HepG2 (cell line): ENCODE measurements around the gene SGCD. TPM values are rescaled to one million over a fixed set of nuclear protein-coding genes. Genes with fewer than 3 reads are reported as not detected.

Experiments
- ATAC-seq: fragments of 200-7000 bp; cut with Tn5 transposase; 3 replicates; pipeline ENCODE4 v1.9.1; 2020; ENCODE audit warnings: mild to moderate bottlenecking, moderate library complexity
- BruUV-seq: library from RNA; stranded (reverse); fragments of 400-500 nt; replicated peaks from 2 replicates; lab custom pipeline; 2021; lab: Mats Ljungman, UMichigan
- CTCF ChIA-PET: fragments of 300-600 bp; formaldehyde crosslinking; extraction: SDS; loops from one replicate; lab custom pipeline; 2021; ENCODE audit warnings: low total read pairs, inconsistent platforms, low intra/inter-chr PET ratio; lab: Yijun Ruan, JAX
- POLR2A ChIA-PET: fragments of 350-600 bp; sonication (Branson Sonifier 250); formaldehyde crosslinking; loops from one replicate; lab custom pipeline; 2020; ENCODE audit warnings: antibody characterized with exemption, inconsistent platforms; lab: Yijun Ruan, JAX
- DNase-seq: peaks from one replicate; pipeline ENCODE4 v3.0.0-alpha.2; 2015; ENCODE audit warnings: low spot score
- FAIRE-seq: peaks from 3 replicates; lab custom pipeline; 2011; peaks lifted over from hg19 to GRCh38; lab: Jason Lieb, UNC
- H2AFZ ChIP-seq: one replicate; pipeline ENCODE4 v1.6.1; 2011; ENCODE audit warnings: low read length, inconsistent platforms
- H3K27ac ChIP-seq: fragments of 300-600 bp; 3 replicates; pipeline ENCODE4 v1.8.0; 2011; ENCODE audit warnings: mixed run types, mild to moderate bottlenecking, mixed read lengths, low read length, inconsistent platforms; ENCODE audit not compliant: insufficient read depth; ENCODE audit errors: extremely low read length
- H3K27me3 ChIP-seq, 2 experiments: fragments of 200-600 bp in 1 of 2; 2 replicates in 1 of 2; 3 replicates in 1 of 2; pipeline versions ENCODE4 v1.6.0 to v1.8.0; 2011; ENCODE audit warnings: low read length in 2 of 2, mild to moderate bottlenecking in 2 of 2, moderate library complexity in 2 of 2, inconsistent platforms in 1 of 2; ENCODE audit not compliant: insufficient read depth in 2 of 2, control insufficient read depth in 1 of 2
- H3K36me3 ChIP-seq, 2 experiments: fragments of 200-600 bp in 1 of 2; replicated peaks in 1 of 2; 2 replicates in 1 of 2; 3 replicates in 1 of 2; pipeline versions ENCODE4 v1.5.1 to v1.8.0; 2011; ENCODE audit warnings: low read length in 2 of 2, inconsistent platforms in 1 of 2; ENCODE audit not compliant: insufficient read depth in 2 of 2, control insufficient read depth in 1 of 2
- H3K4me1 ChIP-seq: 2 replicates; pipeline ENCODE4 v1.5.1; 2012; ENCODE audit warnings: low read length, inconsistent platforms; ENCODE audit not compliant: insufficient read depth
- H3K4me2 ChIP-seq: 2 replicates; pipeline ENCODE4 v1.6.0; 2011; ENCODE audit warnings: low read depth, low read length, inconsistent platforms
- H3K4me3 ChIP-seq, 3 experiments: fragments of 200-600 bp in 1 of 3; sonication (generic), shearing (Covaris generic) in 1 of 3; replicated peaks in 1 of 3; 2 replicates each; pipeline ENCODE4 v1.5.1; 2011 to 2016; ENCODE audit warnings: low read length in 3 of 3, inconsistent platforms in 2 of 3, low read depth in 2 of 3, mild to moderate bottlenecking in 2 of 3, control low read depth in 1 of 3, mixed read lengths in 1 of 3; ENCODE audit not compliant: insufficient read depth in 1 of 3
- H3K79me2 ChIP-seq: one replicate; pipeline ENCODE4 v1.6.1; 2011; ENCODE audit warnings: low read length, inconsistent platforms; ENCODE audit not compliant: insufficient read depth
- H3K9ac ChIP-seq: 2 replicates; pipeline ENCODE4 v1.6.0; 2011; ENCODE audit warnings: mild to moderate bottlenecking, low read depth, low read length, inconsistent platforms; ENCODE audit not compliant: insufficient read depth
- H3K9me3 ChIP-seq: 2 replicates; pipeline ENCODE4 v1.5.1; 2012; ENCODE audit warnings: mild to moderate bottlenecking, low read length
- H4K20me1 ChIP-seq: 2 replicates; pipeline ENCODE4 v1.6.0; 2011; ENCODE audit warnings: inconsistent platforms, mild to moderate bottlenecking, low read length, moderate library complexity; ENCODE audit not compliant: insufficient read depth
- ATF7 ChIP-seq, 2 experiments: fragments of 450-650 bp in 1 of 2; sonication (generic) in 1 of 2; formaldehyde crosslinking in 1 of 2; IDR thresholded peaks; 2 replicates each; pipeline versions ENCODE4 v1.4.0 to v1.6.1; 2016 to 2020; ENCODE audit warnings: antibody characterized with exemption in 1 of 2, mild to moderate bottlenecking in 1 of 2, missing genetic modification reagents in 1 of 2
- HOXA7 ChIP-seq: sonication (generic); formaldehyde crosslinking; IDR thresholded peaks from 2 replicates; pipeline ENCODE4 v1.8.1; 2022; ENCODE audit warnings: mild to moderate bottlenecking, missing genetic modification reagents, moderate library complexity
- ZBTB1 ChIP-seq: sonication (generic); formaldehyde crosslinking; IDR thresholded peaks from 2 replicates; pipeline ENCODE4 v1.4.0; 2020; ENCODE audit warnings: missing genetic modification reagents, borderline replicate concordance
- ZFY ChIP-seq: sonication (generic); formaldehyde crosslinking; IDR thresholded peaks from 2 replicates; pipeline ENCODE4 v1.4.0; 2020; ENCODE audit warnings: missing genetic modification reagents
- ZNF570 ChIP-seq: sonication (generic); formaldehyde crosslinking; IDR thresholded peaks from 2 replicates; pipeline ENCODE4 v1.4.0; 2020; ENCODE audit warnings: mild to moderate bottlenecking, missing genetic modification reagents, borderline replicate concordance
- ZNF83 ChIP-seq: sonication (generic); formaldehyde crosslinking; IDR thresholded peaks from 2 replicates; pipeline ENCODE4 v1.4.0; 2020; ENCODE audit warnings: missing genetic modification reagents, mild to moderate bottlenecking, borderline replicate concordance
- ZSCAN9 ChIP-seq: IDR thresholded peaks from 2 replicates; pipeline ENCODE4 v1.6.1; 2016; ENCODE audit warnings: borderline replicate concordance
- WGBS: methylation state at CpG from one replicate; pipeline ENCODE4 v1.1.6; 2017; ENCODE audit warnings: low lambda C conversion rate; 5-methylcytosine and 5-hydroxymethylcytosine counted together
- in situ Hi-C: cut with HindIII; loops from 2 replicates; pipeline ENCODE4 v1.10.0; 2017; ENCODE audit warnings: low pct_unique_long_range_greater_than_20kb; ENCODE audit not compliant: extremely low pct_ligation_motif_present
- intact Hi-C: fragments of 100-400 bp; cut with micrococcal nuclease; formaldehyde crosslinking; loops from one replicate; pipeline ENCODE4 v1.10.0; 2022; ENCODE audit not compliant: unreplicated experiment
- polyA plus RNA-seq, 8 experiments: library from polyadenylated mRNA; depleted of rRNA in 3 of 8; stranded (reverse) in 7 of 8; unstranded in 1 of 8; fragments of >200 nt; fragmentation: Illumina TruSeq in 4 of 8; extraction: Trizol in 4 of 8; gene quantifications; 2 replicates each; pipeline versions ENCODE4 v1.2.1 to v1.2.3, GENCODE V29; 2011 to 2016; ENCODE audit warnings: low read depth in 4 of 8, missing spikeins in 1 of 8, mixed read lengths in 1 of 8; ENCODE audit not compliant: insufficient read depth in 1 of 8
- total RNA-seq, 5 experiments: library from RNA; depleted of rRNA; stranded (reverse); fragments of >200 nt; fragmentation: Illumina TruSeq; extraction: Trizol; gene quantifications; 2 replicates each; pipeline ENCODE4 v1.2.3, GENCODE V29; 2016; ENCODE audit warnings: low read depth in 1 of 5
- TF ChIP-seq, protein P1 (sequence below): fragments of 450-650 bp; IDR thresholded peaks from 2 replicates; pipeline ENCODE4 v1.6.1; 2016
- TF ChIP-seq, protein P2 (sequence below): sonication (generic); IDR thresholded peaks from 2 replicates; pipeline ENCODE4 v1.6.1; 2016; ENCODE audit warnings: low read depth, borderline replicate concordance
- TF ChIP-seq, protein P3 (sequence below): sonication (generic); formaldehyde crosslinking; IDR thresholded peaks from 2 replicates; pipeline ENCODE4 v1.8.0; 2022; ENCODE audit warnings: missing genetic modification reagents, mild to moderate bottlenecking, borderline replicate concordance

SGCD gene
- total and polyA plus RNA-seq, 2 of the 13 experiments (the other 11 are each of a cell fraction or from before 2014, with no cell fraction given): not detected

DNA sequence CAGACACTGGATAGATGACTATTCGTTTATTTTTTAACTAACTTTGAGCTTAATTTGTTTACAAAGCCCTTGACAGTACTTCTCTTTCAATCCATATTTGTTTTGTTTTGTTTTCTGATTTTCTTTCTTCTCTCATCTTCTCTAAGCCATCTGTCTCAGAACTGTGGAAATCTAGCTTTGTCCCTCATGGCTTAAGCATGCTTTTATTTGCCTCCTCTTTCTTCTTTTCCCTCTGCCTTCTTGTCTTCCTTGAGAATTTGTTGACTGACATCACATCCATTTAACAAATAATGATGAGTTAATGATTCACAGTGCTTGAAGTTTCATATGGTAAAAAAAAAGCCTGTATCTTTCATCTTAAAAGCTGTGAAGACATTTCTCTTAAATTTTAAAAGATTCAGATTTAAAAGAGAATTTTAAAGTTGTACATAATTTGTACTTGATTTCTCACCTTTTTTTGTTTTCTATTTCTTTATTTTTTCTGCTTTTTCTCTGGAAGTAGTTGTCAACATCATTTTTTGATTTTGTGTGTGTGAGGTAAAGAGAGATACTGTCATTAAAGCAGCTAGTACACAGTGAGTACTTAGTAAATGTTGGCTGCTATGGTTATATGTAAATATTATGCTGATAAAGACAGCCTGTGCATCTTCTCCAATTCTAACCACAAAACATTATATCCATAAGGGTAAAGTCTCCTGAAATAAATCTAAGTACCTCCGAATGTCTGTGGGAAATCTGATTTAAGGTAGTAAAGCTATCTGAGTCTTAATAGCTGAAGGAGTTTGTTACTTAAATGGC lies 13.9 kb upstream of the SGCD start:
- peaks cover 3% of the 10 kb centered on the region; the same call in 1 of the 2 replicates for H3K9me3 ChIP-seq
- POLR2A ChIA-PET: no interaction called here
- H3K36me3 ChIP-seq: no peaks in the 10 kb centered on the region
- DNase-seq: no peak
- in situ Hi-C loops (no loop called here), intact Hi-C loops (no loop called here)
- H3K4me2 ChIP-seq: no peak overlapping the region
- CTCF ChIA-PET: no interaction called here
- H3K79me2 ChIP-seq: no peaks in the 10 kb centered on the region
- no peak for FAIRE-seq
- no peak overlapping the region for H3K9ac ChIP-seq
- BruUV-seq: no TSS peak
- no peaks in the 10 kb centered on the region for H3K4me1 ChIP-seq
- no peak overlapping the region for H3K4me3 ChIP-seq
- no peak for ATAC-seq
- no peak overlapping the region for H2AFZ ChIP-seq
- 0% methylated on average over 2 of the region's 2 CpGs for WGBS
- no peaks in the 10 kb centered on the region for H4K20me1 ChIP-seq
- H3K27ac ChIP-seq: no peak overlapping the region
- H3K27me3 ChIP-seq: no peaks in the 10 kb centered on the region
- TF ChIP-seq, protein P1, sequence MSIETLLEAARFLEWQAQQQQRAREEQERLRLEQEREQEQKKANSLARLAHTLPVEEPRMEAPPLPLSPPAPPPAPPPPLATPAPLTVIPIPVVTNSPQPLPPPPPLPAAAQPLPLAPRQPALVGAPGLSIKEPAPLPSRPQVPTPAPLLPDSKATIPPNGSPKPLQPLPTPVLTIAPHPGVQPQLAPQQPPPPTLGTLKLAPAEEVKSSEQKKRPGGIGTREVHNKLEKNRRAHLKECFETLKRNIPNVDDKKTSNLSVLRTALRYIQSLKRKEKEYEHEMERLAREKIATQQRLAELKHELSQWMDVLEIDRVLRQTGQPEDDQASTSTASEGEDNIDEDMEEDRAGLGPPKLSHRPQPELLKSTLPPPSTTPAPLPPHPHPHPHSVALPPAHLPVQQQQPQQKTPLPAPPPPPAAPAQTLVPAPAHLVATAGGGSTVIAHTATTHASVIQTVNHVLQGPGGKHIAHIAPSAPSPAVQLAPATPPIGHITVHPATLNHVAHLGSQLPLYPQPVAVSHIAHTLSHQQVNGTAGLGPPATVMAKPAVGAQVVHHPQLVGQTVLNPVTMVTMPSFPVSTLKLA: no peak
- TF ChIP-seq ZBTB1 (CRISPR knock-in tag) (no peak), ZNF570 (CRISPR knock-in tag) (no peak), ZSCAN9 (CRISPR knock-in tag) (no peak), ZNF83 (no peak), ZFY (CRISPR knock-in tag) (no peak), ATF7 (IDR thresholded peaks at IDR 0.05) (no peak), ATF7 (CRISPR knock-in tag; IDR thresholded peaks at IDR 0.05) (no peak), HOXA7 (CRISPR knock-in tag) (no peak)
- TF ChIP-seq, protein P2, sequence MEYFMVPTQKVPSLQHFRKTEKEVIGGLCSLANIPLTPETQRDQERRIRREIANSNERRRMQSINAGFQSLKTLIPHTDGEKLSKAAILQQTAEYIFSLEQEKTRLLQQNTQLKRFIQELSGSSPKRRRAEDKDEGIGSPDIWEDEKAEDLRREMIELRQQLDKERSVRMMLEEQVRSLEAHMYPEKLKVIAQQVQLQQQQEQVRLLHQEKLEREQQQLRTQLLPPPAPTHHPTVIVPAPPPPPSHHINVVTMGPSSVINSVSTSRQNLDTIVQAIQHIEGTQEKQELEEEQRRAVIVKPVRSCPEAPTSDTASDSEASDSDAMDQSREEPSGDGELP: no peak
- TF ChIP-seq, protein P3, sequence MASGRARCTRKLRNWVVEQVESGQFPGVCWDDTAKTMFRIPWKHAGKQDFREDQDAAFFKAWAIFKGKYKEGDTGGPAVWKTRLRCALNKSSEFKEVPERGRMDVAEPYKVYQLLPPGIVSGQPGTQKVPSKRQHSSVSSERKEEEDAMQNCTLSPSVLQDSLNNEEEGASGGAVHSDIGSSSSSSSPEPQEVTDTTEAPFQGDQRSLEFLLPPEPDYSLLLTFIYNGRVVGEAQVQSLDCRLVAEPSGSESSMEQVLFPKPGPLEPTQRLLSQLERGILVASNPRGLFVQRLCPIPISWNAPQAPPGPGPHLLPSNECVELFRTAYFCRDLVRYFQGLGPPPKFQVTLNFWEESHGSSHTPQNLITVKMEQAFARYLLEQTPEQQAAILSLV (CRISPR knock-in tag): no peak
